ENCODE results near the gene MCTP1. TPM values are rescaled to one million over a fixed set of nuclear protein-coding genes. Genes with fewer than 3 reads are reported as not detected.

MCTP1 gene
- total and polyA plus RNA-seq, 2 of the 13 experiments (the other 11 are each of a cell fraction or from before 2014, with no cell fraction given), result 0.15 to 0.48 TPM

DNA sequence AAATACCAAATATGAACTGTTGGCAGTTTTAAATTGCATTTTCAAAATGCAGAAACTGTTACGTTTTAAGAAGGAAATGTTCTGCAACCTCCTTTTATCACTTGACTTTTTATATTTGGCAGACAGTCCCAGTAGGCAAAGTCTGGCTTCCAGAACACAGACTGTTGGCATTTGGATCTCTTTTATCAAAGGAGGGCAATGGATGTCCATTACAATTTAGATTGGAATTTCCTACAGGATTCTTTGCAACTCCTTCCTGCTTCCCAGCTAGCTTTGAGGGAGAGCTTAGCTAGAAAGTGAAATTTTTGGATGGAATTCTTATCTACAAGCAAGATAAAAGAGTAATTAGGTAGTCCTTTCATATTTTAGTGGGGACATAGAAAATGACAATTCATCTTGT lies 523.8 kb downstream of the MCTP1 start:
- BruUV-seq (replicated peaks), result no TSS peak
- Histone ChIP-seq H3K36me3 (replicated peaks in 1 of 2; ENCODE audit: control insufficient read depth in 1 of 2, insufficient read depth in 2 of 2, low read length in 2 of 2) (no peaks in the 10 kb centered on the region), H4K20me1 (ENCODE audit: insufficient read depth, low read length) (no peaks in the 10 kb centered on the region), H3K4me3 (replicated peaks in 1 of 3; ENCODE audit: insufficient read depth in 1 of 3, low read depth in 2 of 3, low read length in 3 of 3) (no peak overlapping the region), H3K4me1 (ENCODE audit: insufficient read depth, low read length) (no peaks in the 10 kb centered on the region), H2AFZ (ENCODE audit: low read length) (no peak overlapping the region), H3K4me2 (ENCODE audit: low read depth, low read length) (no peak overlapping the region), H3K27me3 (ENCODE audit: control insufficient read depth in 1 of 2, insufficient read depth in 2 of 2, low read length in 2 of 2) (no peaks in the 10 kb centered on the region), H3K27ac (ENCODE audit: extremely low read length, insufficient read depth, low read length) (no peak overlapping the region), H3K9me3 (ENCODE audit: low read length) (no peaks in the 10 kb centered on the region), H3K79me2 (ENCODE audit: insufficient read depth, low read length) (no peaks in the 10 kb centered on the region), H3K9ac (ENCODE audit: insufficient read depth, low read depth, low read length) (no peak overlapping the region)
- DNase-seq (ENCODE audit: low spot score) (no peak), FAIRE-seq (no peak), ATAC-seq (no peak)
- intact Hi-C loops (cut with micrococcal nuclease; ENCODE audit: unreplicated experiment), result no loop called here
- CTCF ChIA-PET (ENCODE audit: low intra/inter-chr PET ratio, low total read pairs), result no interaction called here
- POLR2A ChIA-PET, result no interaction called here
- 38% methylated on average over 1 of the region's 1 CpG for WGBS (ENCODE audit: low lambda C conversion rate)
- in situ Hi-C loops (cut with HindIII; ENCODE audit: extremely low pct_ligation_motif_present, low pct_unique_long_range_greater_than_20kb), result no loop called here
- TF ChIP-seq, protein P1, sequence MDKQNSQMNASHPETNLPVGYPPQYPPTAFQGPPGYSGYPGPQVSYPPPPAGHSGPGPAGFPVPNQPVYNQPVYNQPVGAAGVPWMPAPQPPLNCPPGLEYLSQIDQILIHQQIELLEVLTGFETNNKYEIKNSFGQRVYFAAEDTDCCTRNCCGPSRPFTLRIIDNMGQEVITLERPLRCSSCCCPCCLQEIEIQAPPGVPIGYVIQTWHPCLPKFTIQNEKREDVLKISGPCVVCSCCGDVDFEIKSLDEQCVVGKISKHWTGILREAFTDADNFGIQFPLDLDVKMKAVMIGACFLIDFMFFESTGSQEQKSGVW (CRISPR knock-in tag; IDR thresholded peaks at IDR 0.05; ENCODE audit: borderline replicate concordance), result no peak

DNA sequence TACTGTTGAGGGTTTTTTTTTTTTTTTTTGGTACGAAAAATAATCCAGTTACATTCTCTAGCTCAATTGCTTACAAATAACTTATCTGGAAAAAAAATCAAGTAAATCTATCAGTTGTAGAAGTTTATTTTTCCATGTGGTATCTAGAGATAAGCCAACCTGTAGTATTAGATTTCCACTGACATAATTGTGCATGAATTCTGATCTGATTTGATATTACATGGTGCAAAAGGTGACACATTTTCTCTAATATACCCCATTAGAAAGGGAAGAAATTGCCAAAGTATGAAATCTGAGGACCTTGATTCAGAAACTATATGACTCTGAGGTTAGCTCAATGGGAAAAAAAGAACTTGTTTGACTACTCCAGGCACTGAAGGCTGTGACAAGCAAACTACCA lies 524.9 kb downstream of the MCTP1 start:
- Histone ChIP-seq H3K4me2 (ENCODE audit: low read depth, low read length) (no peak overlapping the region), H3K79me2 (ENCODE audit: insufficient read depth, low read length) (no peaks in the 10 kb centered on the region), H3K9me3 (ENCODE audit: low read length) (no peaks in the 10 kb centered on the region), H3K4me3 (replicated peaks in 1 of 3; ENCODE audit: insufficient read depth in 1 of 3, low read depth in 2 of 3, low read length in 3 of 3) (no peak overlapping the region), H2AFZ (ENCODE audit: low read length) (no peak overlapping the region), H3K27ac (ENCODE audit: extremely low read length, insufficient read depth, low read length) (no peak overlapping the region), H4K20me1 (ENCODE audit: insufficient read depth, low read length) (no peaks in the 10 kb centered on the region), H3K36me3 (replicated peaks in 1 of 2; ENCODE audit: control insufficient read depth in 1 of 2, insufficient read depth in 2 of 2, low read length in 2 of 2) (no peaks in the 10 kb centered on the region), H3K9ac (ENCODE audit: insufficient read depth, low read depth, low read length) (no peak overlapping the region), H3K4me1 (ENCODE audit: insufficient read depth, low read length) (no peaks in the 10 kb centered on the region), H3K27me3 (ENCODE audit: control insufficient read depth in 1 of 2, insufficient read depth in 2 of 2, low read length in 2 of 2) (no peaks in the 10 kb centered on the region)
- POLR2A ChIA-PET, result no interaction called here
- no peak for FAIRE-seq
- WGBS (ENCODE audit: low lambda C conversion rate), result 0% methylated on average over 1 of the region's 1 CpG
- intact Hi-C loops (cut with micrococcal nuclease; ENCODE audit: unreplicated experiment), result no loop called here
- no peak for ATAC-seq
- no peak for DNase-seq (ENCODE audit: low spot score)
- CTCF ChIA-PET (ENCODE audit: low intra/inter-chr PET ratio, low total read pairs), result no interaction called here
- in situ Hi-C loops (cut with HindIII; ENCODE audit: extremely low pct_ligation_motif_present, low pct_unique_long_range_greater_than_20kb), result no loop called here
- no TSS peak for BruUV-seq (replicated peaks)
- TF ChIP-seq, protein P2, sequence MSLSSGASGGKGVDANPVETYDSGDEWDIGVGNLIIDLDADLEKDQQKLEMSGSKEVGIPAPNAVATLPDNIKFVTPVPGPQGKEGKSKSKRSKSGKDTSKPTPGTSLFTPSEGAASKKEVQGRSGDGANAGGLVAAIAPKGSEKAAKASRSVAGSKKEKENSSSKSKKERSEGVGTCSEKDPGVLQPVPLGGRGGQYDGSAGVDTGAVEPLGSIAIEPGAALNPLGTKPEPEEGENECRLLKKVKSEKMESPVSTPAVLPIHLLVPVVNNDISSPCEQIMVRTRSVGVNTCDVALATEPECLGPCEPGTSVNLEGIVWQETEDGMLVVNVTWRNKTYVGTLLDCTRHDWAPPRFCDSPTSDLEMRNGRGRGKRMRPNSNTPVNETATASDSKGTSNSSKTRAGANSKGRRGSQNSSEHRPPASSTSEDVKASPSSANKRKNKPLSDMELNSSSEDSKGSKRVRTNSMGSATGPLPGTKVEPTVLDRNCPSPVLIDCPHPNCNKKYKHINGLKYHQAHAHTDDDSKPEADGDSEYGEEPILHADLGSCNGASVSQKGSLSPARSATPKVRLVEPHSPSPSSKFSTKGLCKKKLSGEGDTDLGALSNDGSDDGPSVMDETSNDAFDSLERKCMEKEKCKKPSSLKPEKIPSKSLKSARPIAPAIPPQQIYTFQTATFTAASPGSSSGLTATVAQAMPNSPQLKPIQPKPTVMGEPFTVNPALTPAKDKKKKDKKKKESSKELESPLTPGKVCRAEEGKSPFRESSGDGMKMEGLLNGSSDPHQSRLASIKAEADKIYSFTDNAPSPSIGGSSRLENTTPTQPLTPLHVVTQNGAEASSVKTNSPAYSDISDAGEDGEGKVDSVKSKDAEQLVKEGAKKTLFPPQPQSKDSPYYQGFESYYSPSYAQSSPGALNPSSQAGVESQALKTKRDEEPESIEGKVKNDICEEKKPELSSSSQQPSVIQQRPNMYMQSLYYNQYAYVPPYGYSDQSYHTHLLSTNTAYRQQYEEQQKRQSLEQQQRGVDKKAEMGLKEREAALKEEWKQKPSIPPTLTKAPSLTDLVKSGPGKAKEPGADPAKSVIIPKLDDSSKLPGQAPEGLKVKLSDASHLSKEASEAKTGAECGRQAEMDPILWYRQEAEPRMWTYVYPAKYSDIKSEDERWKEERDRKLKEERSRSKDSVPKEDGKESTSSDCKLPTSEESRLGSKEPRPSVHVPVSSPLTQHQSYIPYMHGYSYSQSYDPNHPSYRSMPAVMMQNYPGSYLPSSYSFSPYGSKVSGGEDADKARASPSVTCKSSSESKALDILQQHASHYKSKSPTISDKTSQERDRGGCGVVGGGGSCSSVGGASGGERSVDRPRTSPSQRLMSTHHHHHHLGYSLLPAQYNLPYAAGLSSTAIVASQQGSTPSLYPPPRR (CRISPR knock-in tag; IDR thresholded peaks at IDR 0.05; ENCODE audit: borderline replicate concordance), result no peak
- no peak for TF ChIP-seq ZNF3 (CRISPR knock-in tag; IDR thresholded peaks at IDR 0.05)
- no peak for TF ChIP-seq ZNF761 (CRISPR knock-in tag; conservative IDR thresholded peaks at IDR 0.05)
- TF ChIP-seq RARA (CRISPR knock-in tag; IDR thresholded peaks at IDR 0.05), result no peak
- no peak for TF ChIP-seq NBN (conservative IDR thresholded peaks at IDR 0.05)
- no peak for TF ChIP-seq CHD4 (IDR thresholded peaks at IDR 0.05; ENCODE audit: borderline replicate concordance, low read length)
- no peak for TF ChIP-seq EZH2 (conservative IDR thresholded peaks at IDR 0.05; ENCODE audit: low read depth, low read length)
- no peak for TF ChIP-seq ZNF768 (CRISPR knock-in tag; IDR thresholded peaks at IDR 0.05)
- TF ChIP-seq ZSCAN22 (CRISPR knock-in tag; IDR thresholded peaks at IDR 0.05), result no peak
